SK-N-SH (cell line): Measurements from ENCODE around the gene ROBO1. TPM values are rescaled to one million over a fixed set of nuclear protein-coding genes. Genes with fewer than 3 reads are reported as not detected.

Experiments
- CTCF ChIA-PET: fragments of 300-600, 350-600 bp; formaldehyde crosslinking; extraction: SDS; loops from one replicate; lab custom pipeline; 2021; lab: Yijun Ruan, JAX
- POLR2A ChIA-PET: fragments of 350-600 bp; sonication (Branson Sonifier 250); formaldehyde crosslinking; extraction: SDS; loops from one replicate; lab custom pipeline; 2020; ENCODE audit warnings: antibody characterized with exemption, inconsistent platforms; lab: Yijun Ruan, JAX
- DNase-seq: peaks from one replicate; pipeline ENCODE4 v3.0.0; 2012
- H2AFZ ChIP-seq: fragments of 200-600 bp; sonication (generic); 2 replicates; pipeline ENCODE4 v1.8.1; 2016; ENCODE audit warnings: antibody characterized with exemption, mild to moderate bottlenecking, low read depth
- H3F3A ChIP-seq: fragments of 200-600 bp; sonication (generic); replicated peaks from 2 replicates; pipeline ENCODE3; 2016; ENCODE audit warnings: antibody characterized with exemption, mild to moderate bottlenecking; ENCODE audit not compliant: insufficient read depth
- H3K27ac ChIP-seq, 2 experiments: fragments of 200-500 bp in 1 of 2; fragments of 200-600 bp in 1 of 2; sonication (Bioruptor generic) in 1 of 2; sonication (generic), shearing (Covaris generic) in 1 of 2; 2 replicates each; pipeline versions ENCODE4 v1.5.1 to v1.6.1; 2014 to 2016; ENCODE audit warnings: low read depth in 2 of 2, inconsistent platforms in 1 of 2, low read length in 1 of 2, mild to moderate bottlenecking in 1 of 2, mixed read lengths in 1 of 2
- H3K27me3 ChIP-seq: fragments of 200-600 bp; sonication (generic), shearing (Covaris generic); 2 replicates; pipeline ENCODE4 v1.6.1; 2016; ENCODE audit warnings: mixed run types; ENCODE audit not compliant: insufficient read depth
- H3K36me3 ChIP-seq, 2 experiments: fragments of 200-500 bp in 1 of 2; fragments of 200-600 bp in 1 of 2; sonication (Bioruptor generic) in 1 of 2; sonication (generic) in 1 of 2; replicated peaks in 1 of 2; 2 replicates each; pipeline versions ENCODE3 to v1.5.1; 2014 to 2016; ENCODE audit warnings: low read length in 1 of 2, mild to moderate bottlenecking in 1 of 2; ENCODE audit not compliant: insufficient read depth in 2 of 2, control insufficient read depth in 1 of 2
- H3K4me1 ChIP-seq, 2 experiments: fragments of 200-500 bp in 1 of 2; fragments of 200-600 bp in 1 of 2; sonication (Bioruptor generic) in 1 of 2; sonication (generic), shearing (Covaris generic) in 1 of 2; 2 replicates each; pipeline versions ENCODE4 v1.5.1 to v1.6.1; 2014 to 2016; ENCODE audit warnings: low read depth in 1 of 2, low read length in 1 of 2, mixed run types in 1 of 2; ENCODE audit not compliant: insufficient read depth in 2 of 2, control insufficient read depth in 1 of 2
- H3K4me2 ChIP-seq: fragments of 200-600 bp; sonication (generic), shearing (Covaris generic); 2 replicates; pipeline ENCODE4 v1.6.1; 2017; ENCODE audit warnings: mixed run types
- H3K4me3 ChIP-seq, 2 experiments: fragments of 200-500 bp in 1 of 2; fragments of 200-600 bp in 1 of 2; sonication (Bioruptor generic) in 1 of 2; sonication (generic), shearing (Covaris generic) in 1 of 2; 2 replicates each; pipeline versions ENCODE4 v1.5.1 to v1.8.1; 2014 to 2016; ENCODE audit warnings: low read depth in 2 of 2, inconsistent platforms in 1 of 2, low read length in 1 of 2, mild to moderate bottlenecking in 1 of 2, mixed read lengths in 1 of 2, moderate library complexity in 1 of 2
- H3K79me2 ChIP-seq: fragments of 200-600 bp; sonication (generic); 2 replicates; pipeline ENCODE4 v1.8.1; 2017; ENCODE audit warnings: mild to moderate bottlenecking; ENCODE audit not compliant: insufficient read depth
- H3K9ac ChIP-seq: fragments of 200-600 bp; sonication (generic); 2 replicates; pipeline ENCODE4 v1.6.1; 2017; ENCODE audit warnings: mixed run types
- H3K9me2 ChIP-seq: fragments of 200-600 bp; sonication (generic); 2 replicates; pipeline ENCODE4 v1.6.1; 2017; ENCODE audit warnings: mixed run types
- H3K9me3 ChIP-seq: fragments of 200-600 bp; sonication (generic); 2 replicates; pipeline ENCODE4 v1.6.1; 2017; ENCODE audit warnings: mixed run types, mild to moderate bottlenecking, moderate library complexity
- H4K20me1 ChIP-seq: fragments of 200-600 bp; sonication (generic); 2 replicates; pipeline ENCODE4 v1.6.1; 2017; ENCODE audit warnings: mild to moderate bottlenecking, mixed run types; ENCODE audit not compliant: insufficient read depth
- GABPA ChIP-seq: IDR thresholded peaks from 2 replicates; pipeline ENCODE4 v1.4.0; 2012; ENCODE audit warnings: low read depth, mild to moderate bottlenecking
- MEF2A ChIP-seq: IDR thresholded peaks from 2 replicates; pipeline ENCODE4 v1.4.0; 2012; ENCODE audit warnings: low read depth, borderline replicate concordance
- MXI1 ChIP-seq: IDR thresholded peaks from 2 replicates; pipeline ENCODE4 v1.6.1; 2012; ENCODE audit warnings: mild to moderate bottlenecking, low read depth, low read length, improper control_type of control experiment
- POLR2AphosphoS5 ChIP-seq: IDR thresholded peaks from 2 replicates; pipeline ENCODE4 v1.6.1; 2012; ENCODE audit warnings: low read depth, low read length
- RAD21 ChIP-seq: IDR thresholded peaks from 2 replicates; pipeline ENCODE4 v1.6.1; 2012; ENCODE audit warnings: mild to moderate bottlenecking, low read length
- REST ChIP-seq: IDR thresholded peaks from 2 replicates; pipeline ENCODE4 v1.6.1; 2012; ENCODE audit warnings: mild to moderate bottlenecking, low read depth, low read length, moderate library complexity
- RXRA ChIP-seq: IDR thresholded peaks from 2 replicates; pipeline ENCODE4 v1.4.0; 2012; ENCODE audit warnings: low read depth, mild to moderate bottlenecking, borderline replicate concordance
- SMC3 ChIP-seq: IDR thresholded peaks from 2 replicates; pipeline ENCODE4 v1.6.1; 2012; ENCODE audit warnings: low read depth, low read length, improper control_type of control experiment
- TAF1 ChIP-seq: IDR thresholded peaks from 2 replicates; pipeline ENCODE4 v1.6.1; 2012; ENCODE audit warnings: low read depth, mild to moderate bottlenecking, low read length, moderate library complexity, borderline replicate concordance
- TCF12 ChIP-seq: IDR thresholded peaks from 2 replicates; pipeline ENCODE4 v1.4.0; 2012
- TEAD4 ChIP-seq: IDR thresholded peaks from 2 replicates; pipeline ENCODE4 v1.4.0; 2012; ENCODE audit warnings: mild to moderate bottlenecking, borderline replicate concordance; ENCODE audit not compliant: insufficient read depth
- YY1 ChIP-seq: IDR thresholded peaks from 2 replicates; pipeline ENCODE4 v1.4.0; 2012; ENCODE audit warnings: low read depth, mild to moderate bottlenecking
- ZBTB33 ChIP-seq: IDR thresholded peaks from 2 replicates; pipeline ENCODE4 v1.4.0; 2012; ENCODE audit warnings: low read depth, borderline replicate concordance
- WGBS: methylation state at CpG from one replicate; pipeline ENCODE4 v1.1.6; 2017; ENCODE audit warnings: low lambda C conversion rate; 5-methylcytosine and 5-hydroxymethylcytosine counted together
- polyA plus RNA-seq, 3 experiments: library from polyadenylated mRNA; depleted of rRNA; stranded (reverse); fragments of >200 nt; gene quantifications; 2 replicates each; pipeline ENCODE4 v1.2.3, GENCODE V29; 2012

Gene ROBO1
- polyA plus RNA-seq, 1 of the 3 experiments (the other 2 are of a cell fraction) = 22.7 TPM

DNA sequence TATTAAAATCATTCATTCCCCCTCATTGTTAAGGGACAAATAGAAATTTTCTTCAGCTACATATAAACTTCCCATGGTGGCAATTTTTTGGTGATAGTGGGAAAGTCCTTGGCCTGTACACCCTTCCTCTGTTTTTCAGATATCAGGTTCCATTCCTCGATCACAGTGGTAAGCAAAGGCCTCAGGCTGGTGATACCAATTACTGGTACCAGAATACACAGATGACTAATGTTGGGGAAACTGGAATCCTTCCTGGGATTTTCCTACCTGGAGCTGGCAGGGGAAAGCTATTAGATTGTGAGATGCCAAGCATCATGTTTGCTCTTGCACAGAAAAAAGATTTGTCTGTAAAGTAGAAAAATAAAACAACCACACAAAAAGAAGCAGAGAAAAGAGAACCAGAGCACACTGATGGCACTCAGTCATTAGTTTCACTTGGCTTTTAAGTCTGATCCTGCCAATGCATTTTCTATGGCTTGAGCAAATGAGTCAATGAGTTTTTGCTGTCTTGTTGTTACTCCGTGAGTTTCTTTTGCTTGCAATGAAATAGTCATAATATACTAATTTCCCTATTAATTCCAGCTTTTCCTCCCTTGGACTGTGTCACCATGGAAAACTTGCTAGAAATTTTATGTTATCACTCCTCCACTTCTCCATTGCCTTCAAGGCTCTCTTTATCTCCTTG, 795.0 kb downstream of the ROBO1 start:
- Histone ChIP-seq H3F3A (peaks cover 33% of the 10 kb centered on the region), H3K27ac (peak overlapping the region in 1 of 2 experiments; percentile 38; a peak in 2 of 4 replicates), H3K36me3 (no peaks in the 10 kb centered on the region), H3K9me2 (no peaks in the 10 kb centered on the region), H3K4me3 (no peak overlapping the region), H3K9me3 (no peaks in the 10 kb centered on the region), H3K79me2 (peaks cover 49% of the 10 kb centered on the region), H2AFZ (no peak overlapping the region), H4K20me1 (no peaks in the 10 kb centered on the region), H3K4me1 (peaks cover 12 to 13% of the 10 kb centered on the region in 2 experiments; a peak in 2 of 4 replicates), H3K9ac (no peak overlapping the region), H3K27me3 (no peaks in the 10 kb centered on the region), H3K4me2 (no peak overlapping the region)
- ChIA-PET POLR2A (no interaction called here), CTCF (interaction anchor here (0.7 to 2.1 kb wide), 3 partner anchors 15 to 327 kb away, joined by 3 to 6 read pairs (median 3); no protein-coding TSS in a partner anchor)
- no peak for DNase-seq
- TF ChIP-seq TCF12 = peak; percentile 25; the same call in 1 of the 2 replicates
- TF ChIP-seq MEF2A = no peak
- 60% methylated on average over 2 of the region's 2 CpGs for WGBS

GRCh38 chr3:78970656-78971055, 797.1 kb downstream of the ROBO1 start:
- ChIA-PET CTCF (no interaction called here), POLR2A (no interaction called here)
- no peaks in the 10 kb centered on the region for H3K36me3 ChIP-seq
- H3K79me2 ChIP-seq = peaks cover 48% of the 10 kb centered on the region
- H3K4me2 ChIP-seq = no peak overlapping the region
- H3K9ac ChIP-seq = no peak overlapping the region
- DNase-seq = no peak
- TF ChIP-seq YY1 (no peak), ZBTB33 (no peak), TAF1 (no peak), GABPA (no peak), RAD21 (no peak), REST (no peak), TEAD4 (no peak), MXI1 (no peak), POLR2AphosphoS5 (no peak), RXRA (no peak), SMC3 (no peak)
- no peaks in the 10 kb centered on the region for H3K9me3 ChIP-seq
- H4K20me1 ChIP-seq = no peaks in the 10 kb centered on the region
- no peak overlapping the region for H2AFZ ChIP-seq
- no peak overlapping the region for H3K27ac ChIP-seq
- peaks cover 25% of the 10 kb centered on the region for H3F3A ChIP-seq
- H3K4me1 ChIP-seq = peaks cover 5 to 15% of the 10 kb centered on the region in 2 experiments; a peak in 3 of 4 replicates
- H3K27me3 ChIP-seq = no peaks in the 10 kb centered on the region
- H3K4me3 ChIP-seq = no peak overlapping the region
- no peaks in the 10 kb centered on the region for H3K9me2 ChIP-seq
- 45% methylated on average over 1 of the region's 1 CpG for WGBS
